ENCODE data around the gene RAB28. TPM values are rescaled to one million over a fixed set of nuclear protein-coding genes. Genes with fewer than 3 reads are reported as not detected.

RAB28 gene
- total RNA-seq, 3 donors from 2014 or later: 13.0 to 23.6 (median 14.5) TPM

GRCh38 chr4:13496605-13497004, 12.5 kb upstream of the RAB28 start:
- intact Hi-C loops (cut with DNase I, micrococcal nuclease): no loop called here
- no peaks in the 10 kb centered on the region for H3K9me3 ChIP-seq
- H3K4me3 ChIP-seq: no peak overlapping the region
- H3K4me1 ChIP-seq (ENCODE audit: low read depth): no peaks in the 10 kb centered on the region
- DNase-seq (no peak), ATAC-seq (no peak)
- TF ChIP-seq, protein P1, sequence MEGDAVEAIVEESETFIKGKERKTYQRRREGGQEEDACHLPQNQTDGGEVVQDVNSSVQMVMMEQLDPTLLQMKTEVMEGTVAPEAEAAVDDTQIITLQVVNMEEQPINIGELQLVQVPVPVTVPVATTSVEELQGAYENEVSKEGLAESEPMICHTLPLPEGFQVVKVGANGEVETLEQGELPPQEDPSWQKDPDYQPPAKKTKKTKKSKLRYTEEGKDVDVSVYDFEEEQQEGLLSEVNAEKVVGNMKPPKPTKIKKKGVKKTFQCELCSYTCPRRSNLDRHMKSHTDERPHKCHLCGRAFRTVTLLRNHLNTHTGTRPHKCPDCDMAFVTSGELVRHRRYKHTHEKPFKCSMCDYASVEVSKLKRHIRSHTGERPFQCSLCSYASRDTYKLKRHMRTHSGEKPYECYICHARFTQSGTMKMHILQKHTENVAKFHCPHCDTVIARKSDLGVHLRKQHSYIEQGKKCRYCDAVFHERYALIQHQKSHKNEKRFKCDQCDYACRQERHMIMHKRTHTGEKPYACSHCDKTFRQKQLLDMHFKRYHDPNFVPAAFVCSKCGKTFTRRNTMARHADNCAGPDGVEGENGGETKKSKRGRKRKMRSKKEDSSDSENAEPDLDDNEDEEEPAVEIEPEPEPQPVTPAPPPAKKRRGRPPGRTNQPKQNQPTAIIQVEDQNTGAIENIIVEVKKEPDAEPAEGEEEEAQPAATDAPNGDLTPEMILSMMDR (IDR thresholded peaks at IDR 0.05): no peak
- no peaks in the 10 kb centered on the region for H3K36me3 ChIP-seq (ENCODE audit: low read depth)

DNA sequence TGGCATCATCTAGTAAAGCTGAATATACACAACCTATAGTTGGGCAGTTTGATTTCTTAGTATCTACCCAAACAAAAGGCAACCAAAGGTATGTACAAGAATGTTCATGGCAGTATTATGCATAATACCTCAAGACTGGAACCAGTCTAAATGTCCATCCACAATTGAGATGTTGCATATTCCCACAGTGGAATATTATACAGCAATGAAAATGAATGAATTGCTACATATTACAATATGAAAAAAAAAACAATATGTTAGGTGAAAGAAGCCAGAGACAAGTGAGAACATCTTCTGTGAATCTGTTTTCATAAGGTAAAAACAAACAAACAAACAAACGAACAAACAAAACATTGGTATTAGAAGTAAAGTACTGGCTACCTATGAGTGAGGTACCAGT, 11.6 kb upstream of the RAB28 start:
- intact Hi-C loops (cut with DNase I, micrococcal nuclease): no loop called here
- Histone ChIP-seq H3K9me3 (no peaks in the 10 kb centered on the region), H3K4me1 (ENCODE audit: low read depth) (no peaks in the 10 kb centered on the region), H3K36me3 (ENCODE audit: low read depth) (no peaks in the 10 kb centered on the region), H3K4me3 (no peak overlapping the region)
- DNase-seq (no peak), ATAC-seq (no peak)
- TF ChIP-seq, protein P1 (IDR thresholded peaks at IDR 0.05): no peak

DNA sequence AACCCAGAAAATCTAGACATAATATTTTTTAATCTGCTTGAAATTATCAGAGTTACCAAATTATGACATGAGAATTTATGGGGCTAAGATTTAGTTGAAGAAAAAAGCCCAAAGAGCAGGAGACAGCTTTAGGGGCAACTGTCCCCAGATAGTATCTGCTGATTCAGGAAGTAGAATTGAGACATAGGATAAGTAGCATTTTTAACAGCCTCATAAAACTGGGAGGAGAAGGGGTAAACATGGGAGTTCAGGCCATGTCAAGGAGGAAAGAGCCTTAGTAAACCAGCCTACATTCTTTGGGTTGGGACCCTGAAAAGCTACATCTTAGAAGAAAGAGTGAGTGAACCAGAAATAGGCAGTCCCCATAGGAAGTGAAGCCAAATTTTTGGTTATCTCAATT, 9.7 kb upstream of the RAB28 start:
- no peaks in the 10 kb centered on the region for H3K36me3 ChIP-seq (ENCODE audit: low read depth)
- no peak overlapping the region for H3K4me3 ChIP-seq
- TF ChIP-seq, protein P1 (IDR thresholded peaks at IDR 0.05): no peak
- no peaks in the 10 kb centered on the region for H3K4me1 ChIP-seq (ENCODE audit: low read depth)
- DNase-seq (no peak), ATAC-seq (peak; percentile 59)
- H3K9me3 ChIP-seq: no peaks in the 10 kb centered on the region
- intact Hi-C loops (cut with DNase I, micrococcal nuclease): no loop called here

DNA sequence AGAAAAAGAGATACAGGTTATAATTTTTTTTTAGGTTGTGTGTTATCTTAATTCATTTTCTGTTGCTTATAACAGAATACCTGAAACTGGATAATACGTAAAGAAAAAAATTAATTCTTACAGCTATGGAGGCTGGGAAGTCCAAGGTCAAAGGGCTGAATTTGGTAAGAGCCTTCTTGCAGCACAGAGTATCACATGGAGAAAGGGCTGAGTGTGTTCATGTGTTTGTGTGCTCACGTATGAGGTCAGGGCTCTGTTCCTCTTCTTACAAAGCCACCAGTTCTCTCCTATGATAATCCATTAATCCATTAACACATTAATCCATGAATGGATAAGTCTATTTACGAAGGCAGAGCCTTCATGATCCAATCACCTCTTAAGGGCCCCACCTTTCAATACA, 8.6 kb upstream of the RAB28 start:
- intact Hi-C loops (cut with DNase I, micrococcal nuclease): no loop called here
- TF ChIP-seq, protein P1 (IDR thresholded peaks at IDR 0.05): no peak
- H3K36me3 ChIP-seq (ENCODE audit: low read depth): no peaks in the 10 kb centered on the region
- no peak overlapping the region for H3K4me3 ChIP-seq
- no peaks in the 10 kb centered on the region for H3K4me1 ChIP-seq (ENCODE audit: low read depth)
- DNase-seq (no peak), ATAC-seq (no peak)
- no peaks in the 10 kb centered on the region for H3K9me3 ChIP-seq

DNA sequence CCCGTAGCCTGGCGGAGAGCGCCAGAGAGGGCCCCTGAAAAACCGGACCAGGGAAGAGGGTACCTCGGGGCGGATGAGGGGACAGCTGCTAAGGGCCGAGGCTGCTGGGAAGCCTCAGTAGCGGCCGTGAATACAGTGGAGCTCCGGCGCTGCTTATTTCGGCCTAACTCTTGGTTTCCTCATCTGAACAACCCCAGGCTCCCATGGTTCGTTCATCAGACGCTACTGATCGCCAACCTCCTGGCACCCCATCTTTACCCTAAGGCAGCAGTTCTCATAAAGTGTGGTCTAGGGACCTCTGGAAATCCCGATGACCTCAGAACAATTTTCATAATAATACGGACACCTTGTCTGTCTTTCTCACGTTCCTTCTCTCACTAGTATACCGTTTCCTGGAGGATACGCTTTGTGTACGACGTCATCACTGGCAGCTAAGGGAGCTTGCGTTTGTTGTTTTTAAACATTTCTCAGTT, 645 bp upstream of the RAB28 start:
- intact Hi-C loops (cut with DNase I, micrococcal nuclease): no loop called here
- ATAC-seq (peak; percentile 25), DNase-seq (no peak)
- TF ChIP-seq, protein P1 (IDR thresholded peaks at IDR 0.05): no peak
- Histone ChIP-seq H3K4me1 (ENCODE audit: low read depth) (peaks cover 6% of the 10 kb centered on the region), H3K9me3 (no peaks in the 10 kb centered on the region), H3K4me3 (peak overlapping the region; percentile 15), H3K36me3 (ENCODE audit: low read depth) (no peaks in the 10 kb centered on the region)

DNA sequence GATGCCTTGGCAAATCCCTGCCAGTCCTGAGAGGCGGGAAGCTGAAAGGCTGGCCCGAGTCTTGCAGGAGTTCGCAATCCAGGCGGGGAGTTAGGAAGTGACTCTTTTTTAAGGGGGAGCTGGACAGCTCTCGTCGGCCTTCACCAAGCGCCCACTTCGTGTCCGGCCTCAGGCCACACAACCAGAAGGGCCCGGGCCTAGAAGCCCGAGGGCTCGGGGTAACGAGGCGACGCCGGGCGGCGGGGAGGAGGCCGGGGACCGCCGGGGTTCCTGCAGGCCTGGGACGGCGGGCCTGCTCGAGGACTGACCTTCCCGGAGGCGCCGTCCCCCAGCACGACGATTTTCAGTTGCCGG, 395 bp downstream of the RAB28 start:
- peak overlapping the region; percentile 77 for H3K4me3 ChIP-seq
- TF ChIP-seq, protein P1 (IDR thresholded peaks at IDR 0.05): no peak
- intact Hi-C loops (cut with DNase I, micrococcal nuclease): no loop called here
- peaks cover 6% of the 10 kb centered on the region for H3K4me1 ChIP-seq (ENCODE audit: low read depth)
- H3K9me3 ChIP-seq: no peaks in the 10 kb centered on the region
- DNase-seq (peak in 1 of 3 donors; percentile 48), ATAC-seq (peak; percentile 43)
- H3K36me3 ChIP-seq (ENCODE audit: low read depth): no peaks in the 10 kb centered on the region

Measured in mucosa of descending colon (tissue), 3 donors.